ENCODE results near the gene RMI1.
A peak's percentile ranks its signal among the peaks of the same experiment; 100 is the strongest.

Gene RMI1

GRCh38 chr9:83992901-83993300 is 12.3 kb downstream of the RMI1 start:
- H3K14ac ChIP-seq (ENCODE audit: low read length in 2 of 2): no peak overlapping the region

GRCh38 chr9:83996126-83996525 is 15.5 kb downstream of the RMI1 start:
- H3K9me3 ChIP-seq (ENCODE audit: control insufficient read depth, low read length): no peaks in the 10 kb centered on the region
- no peak overlapping the region for H3K23ac ChIP-seq (ENCODE audit: low read length in 2 of 2)
- no peak overlapping the region for H4K91ac ChIP-seq (ENCODE audit: low read length)
- H3K4ac ChIP-seq (ENCODE audit: low read depth in 1 of 2, low read length in 2 of 2): no peak overlapping the region
- H3K27ac ChIP-seq (ENCODE audit: low read length, poor library complexity, severe bottlenecking): no peak overlapping the region
- H2BK5ac ChIP-seq (ENCODE audit: low read depth, low read length, poor library complexity, severe bottlenecking): no peak overlapping the region
- no peak overlapping the region for H3K14ac ChIP-seq (ENCODE audit: low read length in 2 of 2)
- H3K4me1 ChIP-seq (ENCODE audit: control insufficient read depth, insufficient read depth, low read depth, low read length): no peaks in the 10 kb centered on the region
- H3K27me3 ChIP-seq (ENCODE audit: control insufficient read depth in 1 of 2, insufficient read depth in 1 of 2, low read length in 2 of 2): no peaks in the 10 kb centered on the region
- 86% methylated on average over 3 of the region's 4 CpGs for WGBS
- no peak for DNase-seq
- H3K4me3 ChIP-seq (ENCODE audit: insufficient read depth in 1 of 2, low read depth in 1 of 2, low read length in 2 of 2): no peak overlapping the region
- no peak overlapping the region for H2BK120ac ChIP-seq (ENCODE audit: low read depth, low read length)
- H2AFZ ChIP-seq (ENCODE audit: low read depth, low read length): no peak overlapping the region
- H4K8ac ChIP-seq (ENCODE audit: low read length): no peak overlapping the region
- H3K9ac ChIP-seq (ENCODE audit: low read length): no peak overlapping the region
- no peak overlapping the region for H2BK15ac ChIP-seq (ENCODE audit: low read depth, poor library complexity, severe bottlenecking)
- H3K18ac ChIP-seq (ENCODE audit: low read depth in 1 of 2, low read length in 2 of 2): no peak overlapping the region
- peaks cover 0 to 3% of the 10 kb centered on the region in 2 experiments for H3K36me3 ChIP-seq (ENCODE audit: control insufficient read depth in 1 of 2, insufficient read depth in 2 of 2, low read depth in 1 of 2, low read length in 2 of 2)
- H2BK12ac ChIP-seq (ENCODE audit: low read length in 2 of 2): no peak overlapping the region
- no peak overlapping the region for H2AK5ac ChIP-seq (ENCODE audit: low read length, severe bottlenecking)
- no peak overlapping the region for H3K4me2 ChIP-seq (ENCODE audit: low read length, poor library complexity, severe bottlenecking)
- peaks cover 9% of the 10 kb centered on the region for H3K79me1 ChIP-seq (replicated peaks; ENCODE audit: low read length, poor library complexity, severe bottlenecking)

More at GRCh38 chr9:83992901-83993300, 12.3 kb downstream of the RMI1 start:
- Histone ChIP-seq H2AK5ac (ENCODE audit: low read length, severe bottlenecking) (no peak overlapping the region), H3K4me3 (ENCODE audit: insufficient read depth in 1 of 2, low read depth in 1 of 2, low read length in 2 of 2) (no peak overlapping the region), H3K79me1 (replicated peaks; ENCODE audit: low read length, poor library complexity, severe bottlenecking) (peaks cover 17% of the 10 kb centered on the region), H2BK120ac (ENCODE audit: low read depth, low read length) (no peak overlapping the region), H3K36me3 (ENCODE audit: control insufficient read depth in 1 of 2, insufficient read depth in 2 of 2, low read depth in 1 of 2, low read length in 2 of 2) (peaks cover 0 to 4% of the 10 kb centered on the region in 2 experiments), H2AFZ (ENCODE audit: low read depth, low read length) (no peak overlapping the region), H4K8ac (ENCODE audit: low read length) (no peak overlapping the region), H3K4ac (ENCODE audit: low read depth in 1 of 2, low read length in 2 of 2) (no peak overlapping the region), H2BK12ac (ENCODE audit: low read length in 2 of 2) (no peak overlapping the region), H2BK5ac (ENCODE audit: low read depth, low read length, poor library complexity, severe bottlenecking) (no peak overlapping the region), H2BK15ac (ENCODE audit: low read depth, poor library complexity, severe bottlenecking) (no peak overlapping the region), H3K9me3 (ENCODE audit: control insufficient read depth, low read length) (no peaks in the 10 kb centered on the region), H3K9ac (ENCODE audit: low read length) (no peak overlapping the region), H3K23ac (ENCODE audit: low read length in 2 of 2) (no peak overlapping the region), H3K4me2 (ENCODE audit: low read length, poor library complexity, severe bottlenecking) (no peak overlapping the region), H4K91ac (ENCODE audit: low read length) (no peak overlapping the region), H3K4me1 (ENCODE audit: control insufficient read depth, insufficient read depth, low read depth, low read length) (peaks cover 4% of the 10 kb centered on the region), H3K27me3 (ENCODE audit: control insufficient read depth in 1 of 2, insufficient read depth in 1 of 2, low read length in 2 of 2) (no peaks in the 10 kb centered on the region), H3K18ac (ENCODE audit: low read depth in 1 of 2, low read length in 2 of 2) (no peak overlapping the region), H3K27ac (ENCODE audit: low read length, poor library complexity, severe bottlenecking) (no peak overlapping the region)
- no peak for DNase-seq

- H3K18ac ChIP-seq (ENCODE audit: low read depth in 1 of 2, low read length in 2 of 2): no peak overlapping the region
- no peak overlapping the region for H2AFZ ChIP-seq (ENCODE audit: low read depth, low read length)
- no peak overlapping the region for H3K23ac ChIP-seq (ENCODE audit: low read length in 2 of 2)
- H2BK120ac ChIP-seq (ENCODE audit: low read depth, low read length): no peak overlapping the region
- no peak overlapping the region for H2BK5ac ChIP-seq (ENCODE audit: low read depth, low read length, poor library complexity, severe bottlenecking)
- H3K79me1 ChIP-seq (replicated peaks; ENCODE audit: low read length, poor library complexity, severe bottlenecking): peaks cover 9% of the 10 kb centered on the region
- no peaks in the 10 kb centered on the region for H3K4me1 ChIP-seq (ENCODE audit: control insufficient read depth, insufficient read depth, low read depth, low read length)
- H3K27me3 ChIP-seq (ENCODE audit: control insufficient read depth in 1 of 2, insufficient read depth in 1 of 2, low read length in 2 of 2): no peaks in the 10 kb centered on the region
- H3K4me3 ChIP-seq (ENCODE audit: insufficient read depth in 1 of 2, low read depth in 1 of 2, low read length in 2 of 2): no peak overlapping the region
- H2BK12ac ChIP-seq (ENCODE audit: low read length in 2 of 2): no peak overlapping the region
- H3K36me3 ChIP-seq (ENCODE audit: control insufficient read depth in 1 of 2, insufficient read depth in 2 of 2, low read depth in 1 of 2, low read length in 2 of 2): peaks cover 0 to 10% of the 10 kb centered on the region in 2 experiments
- H4K8ac ChIP-seq (ENCODE audit: low read length): no peak overlapping the region
- peak overlapping the region; percentile 59 for H3K9ac ChIP-seq (ENCODE audit: low read length)
- H2BK15ac ChIP-seq (ENCODE audit: low read depth, poor library complexity, severe bottlenecking): no peak overlapping the region
- H3K4ac ChIP-seq (ENCODE audit: low read depth in 1 of 2, low read length in 2 of 2): no peak overlapping the region
- H3K9me3 ChIP-seq (ENCODE audit: control insufficient read depth, low read length): no peaks in the 10 kb centered on the region
- no peak overlapping the region for H3K14ac ChIP-seq (ENCODE audit: low read length in 2 of 2)
- H2AK5ac ChIP-seq (ENCODE audit: low read length, severe bottlenecking): no peak overlapping the region
- H3K27ac ChIP-seq (ENCODE audit: low read length, poor library complexity, severe bottlenecking): no peak overlapping the region
- WGBS: no CpG with 5 or more reads among the region's 2 CpGs
- peak; percentile 7 for DNase-seq
- H3K4me2 ChIP-seq (ENCODE audit: low read length, poor library complexity, severe bottlenecking): no peak overlapping the region
- H4K91ac ChIP-seq (ENCODE audit: low read length): no peak overlapping the region
Measured at GRCh38 chr9:83999141-83999918, 18.7 kb downstream of the RMI1 start.

- WGBS: 100% methylated on average over 1 of the region's 3 CpGs
- H2BK120ac ChIP-seq (ENCODE audit: low read depth, low read length): no peak overlapping the region
- H3K4me1 ChIP-seq (ENCODE audit: control insufficient read depth, insufficient read depth, low read depth, low read length): no peaks in the 10 kb centered on the region
- no peak overlapping the region for H4K8ac ChIP-seq (ENCODE audit: low read length)
- no peak overlapping the region for H2AFZ ChIP-seq (ENCODE audit: low read depth, low read length)
- no peak overlapping the region for H3K4me3 ChIP-seq (ENCODE audit: insufficient read depth in 1 of 2, low read depth in 1 of 2, low read length in 2 of 2)
- no peak overlapping the region for H2AK5ac ChIP-seq (ENCODE audit: low read length, severe bottlenecking)
- H3K18ac ChIP-seq (ENCODE audit: low read depth in 1 of 2, low read length in 2 of 2): no peak overlapping the region
- no peak overlapping the region for H4K91ac ChIP-seq (ENCODE audit: low read length)
- no peak overlapping the region for H3K4me2 ChIP-seq (ENCODE audit: low read length, poor library complexity, severe bottlenecking)
- no peak overlapping the region for H2BK5ac ChIP-seq (ENCODE audit: low read depth, low read length, poor library complexity, severe bottlenecking)
- no peaks in the 10 kb centered on the region for H3K27me3 ChIP-seq (ENCODE audit: control insufficient read depth in 1 of 2, insufficient read depth in 1 of 2, low read length in 2 of 2)
- H2BK12ac ChIP-seq (ENCODE audit: low read length in 2 of 2): no peak overlapping the region
- H3K9me3 ChIP-seq (ENCODE audit: control insufficient read depth, low read length): no peaks in the 10 kb centered on the region
- DNase-seq: no peak
- peak overlapping the region; percentile 59 for H3K9ac ChIP-seq (ENCODE audit: low read length)
- peaks cover 0 to 14% of the 10 kb centered on the region in 2 experiments for H3K36me3 ChIP-seq (ENCODE audit: control insufficient read depth in 1 of 2, insufficient read depth in 2 of 2, low read depth in 1 of 2, low read length in 2 of 2)
- no peak overlapping the region for H3K27ac ChIP-seq (ENCODE audit: low read length, poor library complexity, severe bottlenecking)
- no peak overlapping the region for H3K14ac ChIP-seq (ENCODE audit: low read length in 2 of 2)
- H2BK15ac ChIP-seq (ENCODE audit: low read depth, poor library complexity, severe bottlenecking): no peak overlapping the region
- H3K23ac ChIP-seq (ENCODE audit: low read length in 2 of 2): no peak overlapping the region
- H3K4ac ChIP-seq (ENCODE audit: low read depth in 1 of 2, low read length in 2 of 2): no peak overlapping the region
- peaks cover 4% of the 10 kb centered on the region for H3K79me1 ChIP-seq (replicated peaks; ENCODE audit: low read length, poor library complexity, severe bottlenecking)
Measured at GRCh38 chr9:84000186-84000585, 19.6 kb downstream of the RMI1 start.
